Chondrocyte (in vitro differentiated cells): ENCODE results near the gene TMEM44. TPM values are rescaled to one million over a fixed set of nuclear protein-coding genes. Genes with fewer than 3 reads are reported as not detected.
"Not testable (repeated sequence)": the region's sequence is repeated elsewhere in the genome, so short reads cannot be mapped to it uniquely, and the experiment has no call there.

ENCODE experiments used
- DNase-seq: peaks from one replicate; pipeline ENCODE4 v3.0.0; 2021; ENCODE audit warnings: mixed read lengths, low spot score
- H3K27ac Mint-ChIP-seq: one replicate; pipeline ENCODE4 v1.8.0; 2021; ENCODE audit warnings: mild to moderate bottlenecking, moderate library complexity, mixed read lengths; ENCODE audit not compliant: unreplicated experiment
- H3K27me3 Mint-ChIP-seq: 2 replicates; pipeline ENCODE4 v1.8.0; 2021; ENCODE audit warnings: low read depth, mixed read lengths
- H3K36me3 Mint-ChIP-seq: 2 replicates; pipeline ENCODE4 v1.8.0; 2021; ENCODE audit warnings: low read depth, mixed read lengths
- H3K4me1 Mint-ChIP-seq: 2 replicates; pipeline ENCODE4 v1.8.0; 2021; ENCODE audit warnings: low read depth, mild to moderate bottlenecking, mixed read lengths
- H3K4me3 Mint-ChIP-seq: one replicate; pipeline ENCODE4 v1.8.0; 2021; ENCODE audit warnings: mild to moderate bottlenecking, moderate library complexity, mixed read lengths; ENCODE audit not compliant: unreplicated experiment
- H3K9me3 Mint-ChIP-seq: 2 replicates; pipeline ENCODE4 v1.8.0; 2021; ENCODE audit warnings: low read depth, mixed read lengths
- CTCF ChIP-seq: fragments of 200-600 bp; sonication (generic); IDR thresholded peaks from 2 replicates; pipeline ENCODE4 v1.5.0; 2021; ENCODE audit warnings: antibody characterized with exemption, mild to moderate bottlenecking, moderate library complexity
- total RNA-seq: library from RNA; stranded (reverse); gene quantifications from 3 replicates; pipeline ENCODE4 v1.2.1, GENCODE V29; 2021

TMEM44 gene
- total RNA-seq, 1 donor from 2014 or later: 25.0 TPM

GRCh38 chr3:194554473-194555123, 78.6 kb downstream of the TMEM44 start:
- Mint-ChIP-seq H3K36me3 (no peaks in the 10 kb centered on the region), H3K9me3 (no peaks in the 10 kb centered on the region), H3K27ac (peak overlapping the region; percentile 93), H3K4me1 (peaks cover 36% of the 10 kb centered on the region), H3K27me3 (no peaks in the 10 kb centered on the region), H3K4me3 (peak overlapping the region; percentile 31)
- DNase-seq: no peak
- TF ChIP-seq CTCF: no peak

GRCh38 chr3:194552327-194552949, 80.8 kb downstream of the TMEM44 start:
- TF ChIP-seq CTCF: no peak
- Mint-ChIP-seq H3K27me3 (no peaks in the 10 kb centered on the region), H3K4me1 (peaks cover 44% of the 10 kb centered on the region), H3K36me3 (no peaks in the 10 kb centered on the region), H3K4me3 (no peak overlapping the region), H3K9me3 (peaks cover under 1% of the 10 kb centered on the region), H3K27ac (no peak overlapping the region)
- DNase-seq: no peak

GRCh38 chr3:194549853-194550252, 83.4 kb downstream of the TMEM44 start:
- Mint-ChIP-seq H3K9me3 (peaks cover 6% of the 10 kb centered on the region), H3K27me3 (no peaks in the 10 kb centered on the region), H3K36me3 (no peaks in the 10 kb centered on the region), H3K4me3 (no peak overlapping the region), H3K4me1 (peaks cover 26% of the 10 kb centered on the region), H3K27ac (no peak overlapping the region)
- no peak for DNase-seq
- no peak for TF ChIP-seq CTCF

- no peaks in the 10 kb centered on the region for H3K27me3 Mint-ChIP-seq
- peaks cover 15% of the 10 kb centered on the region for H3K4me1 Mint-ChIP-seq
- DNase-seq: no peak
- H3K4me3 Mint-ChIP-seq: no peak overlapping the region
- no peaks in the 10 kb centered on the region for H3K36me3 Mint-ChIP-seq
- TF ChIP-seq CTCF: no peak
- H3K9me3 Mint-ChIP-seq: peaks cover 6% of the 10 kb centered on the region
- peak overlapping the region; percentile 52 for H3K27ac Mint-ChIP-seq
Measured at GRCh38 chr3:194548346-194549321, 84.6 kb downstream of the TMEM44 start.

GRCh38 chr3:194547042-194547441, 86.2 kb downstream of the TMEM44 start:
- Mint-ChIP-seq H3K36me3 (no peaks in the 10 kb centered on the region), H3K27me3 (no peaks in the 10 kb centered on the region), H3K9me3 (peaks cover 6% of the 10 kb centered on the region), H3K4me3 (no peak overlapping the region), H3K27ac (no peak overlapping the region), H3K4me1 (peaks cover 15% of the 10 kb centered on the region)
- TF ChIP-seq CTCF: no peak
- no peak for DNase-seq

GRCh38 chr3:194545538-194545937, 87.7 kb downstream of the TMEM44 start:
- H3K27me3 Mint-ChIP-seq, DNase-seq, H3K4me3 Mint-ChIP-seq, H3K9me3 Mint-ChIP-seq, H3K36me3 Mint-ChIP-seq, H3K27ac Mint-ChIP-seq: not testable (repeated sequence)
- peaks cover 14% of the 10 kb centered on the region for H3K4me1 Mint-ChIP-seq
